ENCODE results near the gene CCDC40. TPM values are rescaled to one million over a fixed set of nuclear protein-coding genes. Genes with fewer than 3 reads are reported as not detected.
A peak's percentile ranks its signal among the peaks of the same experiment; 100 is the strongest.

Gene CCDC40
- total and polyA plus RNA-seq, 2 of the 13 experiments (the other 11 are each of a cell fraction or from before 2014, with no cell fraction given), result 4.1 to 5.5 TPM

GRCh38 chr17:80018917-80019651, 17.4 kb upstream of the CCDC40 start (continued):
- TF ChIP-seq SKIL (CRISPR knock-in tag; IDR thresholded peaks at IDR 0.05; ENCODE audit: borderline replicate concordance), result 0 out of 2 replicates have a peak, but pooled peaks have one; percentile 24
- TF ChIP-seq FUBP1 (CRISPR knock-in tag; IDR thresholded peaks at IDR 0.05; ENCODE audit: borderline replicate concordance), result no peak
- TF ChIP-seq ETV6 (CRISPR knock-in tag; conservative IDR thresholded peaks at IDR 0.05), result no peak
- no peak for TF ChIP-seq SP5 (CRISPR knock-in tag; IDR thresholded peaks at IDR 0.05; ENCODE audit: borderline replicate concordance, low read depth)
- no peak for TF ChIP-seq SNAPC2 (CRISPR knock-in tag; IDR thresholded peaks at IDR 0.05)
- no peak for TF ChIP-seq ZNF598 (CRISPR knock-in tag; IDR thresholded peaks at IDR 0.05; ENCODE audit: borderline replicate concordance)
- TF ChIP-seq ZNF136 (CRISPR knock-in tag; IDR thresholded peaks at IDR 0.05; ENCODE audit: low read depth), result no peak
- no peak for TF ChIP-seq ZNF556 (CRISPR knock-in tag; IDR thresholded peaks at IDR 0.05; ENCODE audit: borderline replicate concordance)
- no peak for TF ChIP-seq ZNF720 (CRISPR knock-in tag; IDR thresholded peaks at IDR 0.05)
- 0 out of 2 replicates have a peak, but pooled peaks have one; percentile 59 for TF ChIP-seq NFAT5 (CRISPR knock-in tag; IDR thresholded peaks at IDR 0.05)
- TF ChIP-seq ZNF143 (CRISPR knock-in tag; IDR thresholded peaks at IDR 0.05), result no peak
- no peak for TF ChIP-seq TFE3 (CRISPR knock-in tag; IDR thresholded peaks at IDR 0.05)
- TF ChIP-seq, protein P1, sequence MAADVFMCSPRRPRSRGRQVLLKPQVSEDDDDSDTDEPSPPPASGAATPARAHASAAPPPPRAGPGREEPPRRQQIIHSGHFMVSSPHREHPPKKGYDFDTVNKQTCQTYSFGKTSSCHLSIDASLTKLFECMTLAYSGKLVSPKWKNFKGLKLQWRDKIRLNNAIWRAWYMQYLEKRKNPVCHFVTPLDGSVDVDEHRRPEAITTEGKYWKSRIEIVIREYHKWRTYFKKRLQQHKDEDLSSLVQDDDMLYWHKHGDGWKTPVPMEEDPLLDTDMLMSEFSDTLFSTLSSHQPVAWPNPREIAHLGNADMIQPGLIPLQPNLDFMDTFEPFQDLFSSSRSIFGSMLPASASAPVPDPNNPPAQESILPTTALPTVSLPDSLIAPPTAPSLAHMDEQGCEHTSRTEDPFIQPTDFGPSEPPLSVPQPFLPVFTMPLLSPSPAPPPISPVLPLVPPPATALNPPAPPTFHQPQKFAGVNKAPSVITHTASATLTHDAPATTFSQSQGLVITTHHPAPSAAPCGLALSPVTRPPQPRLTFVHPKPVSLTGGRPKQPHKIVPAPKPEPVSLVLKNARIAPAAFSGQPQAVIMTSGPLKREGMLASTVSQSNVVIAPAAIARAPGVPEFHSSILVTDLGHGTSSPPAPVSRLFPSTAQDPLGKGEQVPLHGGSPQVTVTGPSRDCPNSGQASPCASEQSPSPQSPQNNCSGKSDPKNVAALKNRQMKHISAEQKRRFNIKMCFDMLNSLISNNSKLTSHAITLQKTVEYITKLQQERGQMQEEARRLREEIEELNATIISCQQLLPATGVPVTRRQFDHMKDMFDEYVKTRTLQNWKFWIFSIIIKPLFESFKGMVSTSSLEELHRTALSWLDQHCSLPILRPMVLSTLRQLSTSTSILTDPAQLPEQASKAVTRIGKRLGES (CRISPR knock-in tag; IDR thresholded peaks at IDR 0.05; ENCODE audit: borderline replicate concordance), result no peak
